HepG2 (cell line): Measurements from ENCODE around the gene S100A8.

Experiments used
- POLR2A ChIP-seq, 2 experiments: IDR thresholded peaks; 2 replicates each; pipeline ENCODE4 v1.6.1; 2011; ENCODE audit warnings: low read depth in 2 of 2, low read length in 2 of 2, mild to moderate bottlenecking in 1 of 2, moderate library complexity in 1 of 2; ENCODE audit not compliant: insufficient read depth in 1 of 2
- ZZZ3 ChIP-seq: sonication (generic); formaldehyde crosslinking; IDR thresholded peaks from 2 replicates; pipeline ENCODE4 v1.4.0; 2020; ENCODE audit warnings: missing genetic modification reagents, mild to moderate bottlenecking, borderline replicate concordance

DNA sequence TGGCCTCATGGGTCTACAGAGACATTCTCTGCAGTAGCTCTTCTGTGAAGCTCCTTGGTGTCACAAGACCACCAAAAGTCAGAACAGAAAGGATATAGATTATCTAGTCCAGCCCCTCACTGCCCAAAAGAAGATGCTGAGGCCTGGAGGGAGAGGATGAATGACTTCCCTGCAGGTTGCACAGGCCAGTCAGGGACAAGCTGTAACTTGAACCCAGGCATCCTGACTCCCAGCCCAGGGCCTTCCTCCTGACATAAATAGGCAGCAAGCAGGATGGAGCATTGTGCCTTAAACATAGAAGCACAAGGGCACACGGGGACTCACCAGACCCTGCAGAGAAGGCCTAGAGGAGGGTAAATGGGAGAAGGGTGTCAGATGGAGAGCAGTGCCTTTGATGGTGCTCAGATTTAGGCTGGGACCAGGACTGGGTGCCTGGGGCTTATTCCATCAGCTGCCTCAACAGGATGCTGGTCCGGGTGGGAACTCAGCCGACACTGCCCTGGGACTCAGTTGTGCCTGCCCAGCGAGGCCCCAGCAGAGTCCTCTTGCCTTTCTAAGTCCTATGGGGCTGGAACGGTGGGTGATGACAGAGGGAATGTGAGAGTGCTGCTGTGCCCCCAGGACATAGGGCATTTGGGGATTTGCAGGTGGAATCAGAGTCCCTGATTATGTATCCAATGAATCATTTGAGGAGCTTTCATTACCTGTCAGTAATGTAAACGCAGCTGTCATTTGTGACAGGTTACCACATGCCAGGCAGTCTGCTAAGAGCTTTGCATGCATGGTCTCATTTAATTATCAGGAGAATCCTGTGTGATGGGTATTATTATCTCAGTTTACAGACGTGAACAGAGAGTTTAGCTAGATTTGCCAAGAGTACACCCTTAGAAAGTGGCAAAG, 38.6 kb upstream of the S100A8 start:
- TF ChIP-seq POLR2A (IDR thresholded peaks at IDR 0.05; ENCODE audit: insufficient read depth in 1 of 2, low read depth in 2 of 2, low read length in 2 of 2) (no peak), ZZZ3 (no peak)
